GM21515 (cell line): ENCODE results near the gene KCNJ5.

Source experiments
- ATAC-seq: cut with Tn5 transposase; IDR thresholded peaks from one replicate; pipeline ENCODE4 v1.9.1; 2021; ENCODE audit not compliant: unreplicated experiment

Gene KCNJ5

GRCh38 chr11:128893578-128894285 lies 2.6 kb downstream of the KCNJ5 start:
- ATAC-seq: peak; percentile 82

GRCh38 chr11:128894286-128894681 lies 3.1 kb downstream of the KCNJ5 start:
- ATAC-seq: no peak

- no peak for ATAC-seq
These were observed 3.5 kb downstream of the KCNJ5 start for GRCh38 chr11:128894685-128895084.

- no peak for ATAC-seq
These were observed 4.4 kb downstream of the KCNJ5 start for GRCh38 chr11:128895526-128895925.

GRCh38 chr11:128896356-128896755 lies 5.2 kb downstream of the KCNJ5 start:
- no peak for ATAC-seq

GRCh38 chr11:128897826-128898225 lies 6.7 kb downstream of the KCNJ5 start:
- no peak for ATAC-seq

GRCh38 chr11:128898580-128899344 lies 7.6 kb downstream of the KCNJ5 start:
- ATAC-seq: no peak

- no peak for ATAC-seq
These were observed 9.3 kb downstream of the KCNJ5 start for GRCh38 chr11:128900468-128900867.

GRCh38 chr11:128901653-128902514 lies 10.7 kb downstream of the KCNJ5 start:
- ATAC-seq: no peak

GRCh38 chr11:128902515-128903066 lies 11.4 kb downstream of the KCNJ5 start:
- ATAC-seq: no peak

- ATAC-seq: no peak
These were observed 12.3 kb downstream of the KCNJ5 start for GRCh38 chr11:128903248-128904061.

- ATAC-seq: no peak
These were observed 13.1 kb downstream of the KCNJ5 start for GRCh38 chr11:128904303-128904655.

GRCh38 chr11:128904656-128905344 lies 13.6 kb downstream of the KCNJ5 start:
- peak; percentile 28 for ATAC-seq

GRCh38 chr11:128905345-128906184 lies 14.4 kb downstream of the KCNJ5 start:
- peak; percentile 51 for ATAC-seq

GRCh38 chr11:128906185-128907050 lies 15.3 kb downstream of the KCNJ5 start:
- no peak for ATAC-seq

- no peak for ATAC-seq
These were observed 16.4 kb downstream of the KCNJ5 start for GRCh38 chr11:128907585-128907984.

- ATAC-seq: no peak
These were observed 17.5 kb downstream of the KCNJ5 start for GRCh38 chr11:128908391-128909246.
